Peyer's patch (tissue), 4 donors: ENCODE results near the gene TP73. TPM values are rescaled to one million over a fixed set of nuclear protein-coding genes. Genes with fewer than 3 reads are reported as not detected.

ENCODE experiments used
- DNase-seq, 3 donors: peaks; one replicate each; pipeline ENCODE4 v3.0.0-alpha.2; 2017 to 2019
- H3K27ac ChIP-seq, 4 donors: fragments of 200-600 bp; sonication (generic); one replicate each; pipeline ENCODE4 v1.5.1; 2016 to 2019
- H3K27me3 ChIP-seq, 2 donors: fragments of 200-600 bp; sonication (generic); one replicate each; pipeline ENCODE4 v1.5.1; 2019
- H3K36me3 ChIP-seq, 3 donors: fragments of 200-600 bp; sonication (generic); one replicate each; pipeline ENCODE4 v1.5.1; 2016 to 2019
- H3K4me1 ChIP-seq, 4 donors: fragments of 200-600 bp; sonication (generic); one replicate each; pipeline ENCODE4 v1.5.1; 2016 to 2019
- H3K4me3 ChIP-seq, 4 donors: fragments of 200-600 bp; sonication (generic); 1 replicate in 3 of 4; 2 replicates in 1 of 4; pipeline ENCODE4 v1.5.1; 2016 to 2019; ENCODE audit warnings: mild to moderate bottlenecking in 1 of 4
- H3K9me3 ChIP-seq, 4 donors: fragments of 200-600 bp; sonication (generic); one replicate each; pipeline ENCODE4 v1.5.1; 2016 to 2019; ENCODE audit warnings: mild to moderate bottlenecking in 1 of 4
- CTCF ChIP-seq, 6 experiments: fragments of 450-650 bp in 4 of 6; fragments of 200-600 bp in 2 of 6; sonication (generic) in 1 of 6; IDR thresholded peaks; one replicate each; pipeline ENCODE4 v1.5.1; 2017 to 2019; ENCODE audit warnings: antibody characterized with exemption in 6 of 6, mild to moderate bottlenecking in 3 of 6, moderate library complexity in 1 of 6
- POLR2A ChIP-seq, 2 donors: fragments of 450-650 bp; IDR thresholded peaks; one replicate each; pipeline ENCODE4 v1.5.1; 2017; ENCODE audit warnings: antibody characterized with exemption in 2 of 2, mild to moderate bottlenecking in 2 of 2, moderate library complexity in 2 of 2
- total RNA-seq, 4 donors: library from RNA; depleted of rRNA; stranded (reverse); fragments of >200 nt; gene quantifications; one replicate each; pipeline ENCODE4 v1.1.0, GENCODE V29; 2016

Gene TP73
- total RNA-seq, 4 donors from 2014 or later: 0.38 TPM; not detected in 3

- Histone ChIP-seq H3K27me3 (no peaks in the 10 kb centered on the region), H3K36me3 (no peaks in the 10 kb centered on the region), H3K9me3 (no peaks in the 10 kb centered on the region), H3K27ac (no peak overlapping the region), H3K4me1 (peaks cover 0 to 3% (median 0%) of the 10 kb centered on the region in 4 donors), H3K4me3 (no peak overlapping the region)
- no peak for TF ChIP-seq POLR2A (IDR thresholded peaks at IDR 0.05)
- TF ChIP-seq CTCF (IDR thresholded peaks at IDR 0.05): no peak
- DNase-seq: no peak
Measured at GRCh38 chr1:3687504-3687903, 35.2 kb downstream of the TP73 start.

GRCh38 chr1:3688356-3689137, 36.2 kb downstream of the TP73 start:
- no peak for TF ChIP-seq POLR2A (IDR thresholded peaks at IDR 0.05)
- TF ChIP-seq CTCF (IDR thresholded peaks at IDR 0.05): no peak
- no peak overlapping the region for H3K27ac ChIP-seq
- no peak overlapping the region for H3K4me3 ChIP-seq
- H3K4me1 ChIP-seq: peaks cover 0 to 3% (median 0%) of the 10 kb centered on the region in 4 donors
- no peaks in the 10 kb centered on the region for H3K27me3 ChIP-seq
- no peaks in the 10 kb centered on the region for H3K36me3 ChIP-seq
- no peaks in the 10 kb centered on the region for H3K9me3 ChIP-seq
- DNase-seq: no peak

- H3K27me3 ChIP-seq: no peaks in the 10 kb centered on the region
Measured at GRCh38 chr1:3689138-3689750, 36.9 kb downstream of the TP73 start.

GRCh38 chr1:3690282-3691065, 38.2 kb downstream of the TP73 start:
- DNase-seq: no peak
- H3K9me3 ChIP-seq: no peaks in the 10 kb centered on the region
- no peaks in the 10 kb centered on the region for H3K27me3 ChIP-seq
- no peak overlapping the region for H3K4me3 ChIP-seq
- H3K27ac ChIP-seq: no peak overlapping the region
- H3K36me3 ChIP-seq: no peaks in the 10 kb centered on the region
- H3K4me1 ChIP-seq: no peaks in the 10 kb centered on the region
- TF ChIP-seq POLR2A (IDR thresholded peaks at IDR 0.05): no peak
- TF ChIP-seq CTCF (IDR thresholded peaks at IDR 0.05): no peak

More at GRCh38 chr1:3689138-3689750, 36.9 kb downstream of the TP73 start:
- no peaks in the 10 kb centered on the region for H3K36me3 ChIP-seq
- no peak for DNase-seq
- peaks cover 0 to 1% (median 0%) of the 10 kb centered on the region in 4 donors for H3K4me1 ChIP-seq
- TF ChIP-seq POLR2A (IDR thresholded peaks at IDR 0.05) (no peak), CTCF (IDR thresholded peaks at IDR 0.05) (no peak)
- H3K9me3 ChIP-seq: no peaks in the 10 kb centered on the region
- H3K4me3 ChIP-seq: no peak overlapping the region
- no peak overlapping the region for H3K27ac ChIP-seq

- Histone ChIP-seq H3K27ac (no peak overlapping the region), H3K36me3 (no peaks in the 10 kb centered on the region), H3K4me1 (no peaks in the 10 kb centered on the region), H3K4me3 (no peak overlapping the region), H3K27me3 (peaks cover 0 to 4% of the 10 kb centered on the region in 2 donors), H3K9me3 (no peaks in the 10 kb centered on the region)
- DNase-seq: no peak
- TF ChIP-seq POLR2A (IDR thresholded peaks at IDR 0.05): no peak
- TF ChIP-seq CTCF (IDR thresholded peaks at IDR 0.05): no peak
Measured at GRCh38 chr1:3691421-3692204, 39.3 kb downstream of the TP73 start.
